ENCODE data around the gene CYP1B1. TPM values are rescaled to one million over a fixed set of nuclear protein-coding genes. Genes with fewer than 3 reads are reported as not detected.

CYP1B1 gene
- total RNA-seq, 4 donors from 2014 or later = 42.8 to 118 (median 54.5) TPM

GRCh38 chr2:38106405-38107094 lies 30.6 kb upstream of the CYP1B1 start:
- Histone ChIP-seq H3K27me3 (no peaks in the 10 kb centered on the region), H3K4me1 (peaks cover 0 to 7% of the 10 kb centered on the region in 2 donors), H3K27ac (peak overlapping the region; percentile 95 to 98), H3K4me3 (no peak overlapping the region), H3K36me3 (no peaks in the 10 kb centered on the region), H3K9me3 (no peaks in the 10 kb centered on the region)
- intact Hi-C loops (cut with DNase I; ENCODE audit: low total_unique reads) = no loop called here
- TF ChIP-seq POLR2A (IDR thresholded peaks at IDR 0.05) (no peak), CTCF (IDR thresholded peaks at IDR 0.05) (no peak)
- peak in 1 of 2 donors; percentile 49 for DNase-seq

DNA sequence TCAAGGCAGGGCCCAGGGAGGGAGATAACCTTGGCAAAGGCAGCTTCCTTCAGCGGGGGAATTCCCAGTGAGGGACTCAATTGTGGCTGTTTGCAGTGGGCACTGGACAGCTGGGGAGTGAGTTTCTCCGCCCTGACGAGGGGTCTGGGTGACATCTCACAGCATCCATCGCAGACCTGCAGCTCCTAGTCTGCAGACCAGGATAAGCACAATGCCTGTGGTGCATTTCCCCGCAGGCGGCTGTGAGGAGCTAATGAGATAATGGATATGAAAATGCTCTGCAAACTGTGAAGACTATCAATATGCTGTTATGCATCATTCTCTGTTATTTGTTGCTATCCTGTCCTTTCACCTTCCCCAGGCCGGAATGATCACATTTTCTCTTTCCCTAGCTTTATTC lies 30.0 kb upstream of the CYP1B1 start:
- H3K4me1 ChIP-seq = peaks cover 0 to 7% of the 10 kb centered on the region in 2 donors
- H3K27ac ChIP-seq = peak overlapping the region; percentile 95 to 98
- no peaks in the 10 kb centered on the region for H3K9me3 ChIP-seq
- intact Hi-C loops (cut with DNase I; ENCODE audit: low total_unique reads) = no loop called here
- no peak overlapping the region for H3K4me3 ChIP-seq
- H3K27me3 ChIP-seq = no peaks in the 10 kb centered on the region
- TF ChIP-seq POLR2A (IDR thresholded peaks at IDR 0.05) (no peak), CTCF (IDR thresholded peaks at IDR 0.05) (no peak)
- no peak for DNase-seq
- H3K36me3 ChIP-seq = no peaks in the 10 kb centered on the region

GRCh38 chr2:38104598-38104997 lies 28.6 kb upstream of the CYP1B1 start:
- Histone ChIP-seq H3K4me3 (no peak overlapping the region), H3K4me1 (peaks cover 0 to 7% of the 10 kb centered on the region in 2 donors), H3K36me3 (no peaks in the 10 kb centered on the region), H3K27ac (no peak overlapping the region), H3K27me3 (no peaks in the 10 kb centered on the region), H3K9me3 (no peaks in the 10 kb centered on the region)
- intact Hi-C loops (cut with DNase I; ENCODE audit: low total_unique reads) = no loop called here
- DNase-seq = no peak
- TF ChIP-seq POLR2A (IDR thresholded peaks at IDR 0.05) (no peak), CTCF (IDR thresholded peaks at IDR 0.05) (no peak)

- Histone ChIP-seq H3K9me3 (no peaks in the 10 kb centered on the region), H3K36me3 (no peaks in the 10 kb centered on the region), H3K4me1 (peaks cover 0 to 4% of the 10 kb centered on the region in 2 donors), H3K27me3 (no peaks in the 10 kb centered on the region), H3K27ac (no peak overlapping the region), H3K4me3 (no peak overlapping the region)
- no peak for DNase-seq
- intact Hi-C loops (cut with DNase I; ENCODE audit: low total_unique reads) = no loop called here
- TF ChIP-seq POLR2A (IDR thresholded peaks at IDR 0.05) (no peak), CTCF (IDR thresholded peaks at IDR 0.05) (no peak)
These were observed 24.4 kb upstream of the CYP1B1 start for GRCh38 chr2:38100328-38100727.

DNA sequence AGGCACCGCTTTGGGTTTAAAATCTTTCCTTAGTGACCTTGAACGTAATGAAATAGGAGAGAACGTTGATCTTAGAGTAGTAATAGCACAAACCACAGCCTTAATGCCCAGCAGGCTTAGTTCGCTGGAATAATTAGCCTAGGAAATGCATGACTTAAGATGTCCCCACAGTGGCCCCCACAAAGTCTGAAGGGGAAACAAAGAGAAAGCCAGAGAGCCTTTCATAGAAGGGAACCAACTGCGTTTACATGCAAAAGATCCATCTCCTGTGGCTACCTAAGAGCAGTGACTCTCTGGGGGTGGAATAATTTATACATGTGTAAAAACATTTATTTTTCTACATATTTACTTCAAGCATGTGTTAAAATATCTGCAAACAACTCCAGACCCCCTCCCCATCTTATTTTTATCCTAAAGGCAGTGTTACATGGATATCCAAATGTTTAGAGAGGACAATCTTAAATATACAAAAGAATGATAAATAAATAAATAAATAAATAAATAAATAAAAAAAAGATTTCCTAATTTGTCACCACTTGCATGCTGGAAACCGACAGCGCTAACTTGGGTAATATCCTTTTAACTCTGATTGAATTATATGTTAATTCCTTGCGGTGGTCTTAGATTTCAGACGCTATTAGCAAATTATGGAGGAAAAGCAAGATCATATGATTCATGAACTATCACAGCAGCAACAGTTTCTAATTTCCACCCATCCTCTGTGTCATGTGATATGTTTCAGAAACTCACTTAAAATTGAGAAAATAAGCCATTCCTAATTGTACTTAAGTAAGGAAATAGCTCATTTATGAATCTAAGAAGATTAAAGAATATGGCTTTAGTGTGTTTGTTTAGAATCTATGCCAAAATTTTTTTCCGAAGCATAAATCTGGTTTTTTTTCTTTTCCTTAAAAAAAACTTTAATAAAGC lies 23.4 kb upstream of the CYP1B1 start:
- Histone ChIP-seq H3K9me3 (no peaks in the 10 kb centered on the region), H3K4me1 (peaks cover 0 to 4% of the 10 kb centered on the region in 2 donors), H3K36me3 (no peaks in the 10 kb centered on the region), H3K27ac (peak overlapping the region; percentile 80 to 82), H3K4me3 (no peak overlapping the region), H3K27me3 (no peaks in the 10 kb centered on the region)
- no peak for DNase-seq
- TF ChIP-seq CTCF (IDR thresholded peaks at IDR 0.05) (no peak), POLR2A (IDR thresholded peaks at IDR 0.05) (no peak)
- intact Hi-C loops (cut with DNase I; ENCODE audit: low total_unique reads) = no loop called here

Data from uterus (tissue), 4 donors.